OCI-LY3 (cell line): ENCODE results near the gene CLEC3A.

Experiments
- CTCF ChIP-seq: fragments of 200-600, 300-600 bp; sonication (generic); IDR thresholded peaks from 2 replicates; pipeline ENCODE4 v1.5.1; 2014; ENCODE audit warnings: antibody characterized with exemption, low read length, low read depth
- EZH2phosphoT487 ChIP-seq: fragments of 200-600 bp; shearing (Covaris generic); IDR thresholded peaks from 2 replicates; pipeline ENCODE4 v1.6.1; 2018; ENCODE audit warnings: antibody characterized with exemption, mixed run types, low read depth

GRCh38 chr16:78002915-78003538 is 19.3 kb upstream of the CLEC3A start:
- peak; percentile 92 for TF ChIP-seq CTCF
- no peak for TF ChIP-seq EZH2phosphoT487
